Epithelial cell of esophagus (primary cell): ENCODE results near the gene MZB1.

ENCODE experiments used
- DNase-seq: peaks from one replicate; pipeline ENCODE4 v3.0.0; 2010; ENCODE audit warnings: low read depth
- H3K4me3 ChIP-seq: 2 replicates; pipeline ENCODE4 v1.5.1; 2011; ENCODE audit warnings: mild to moderate bottlenecking, low read length, control low read depth
- CTCF ChIP-seq: IDR thresholded peaks from 2 replicates; pipeline ENCODE4 v1.5.1; 2011; ENCODE audit warnings: low read depth, mild to moderate bottlenecking, low read length, control low read depth, inconsistent platforms; ENCODE audit not compliant: insufficient read depth; ENCODE audit errors: missing control alignments

Gene MZB1

GRCh38 chr5:139385061-139386049 is 4.4 kb downstream of the MZB1 start:
- no peak for TF ChIP-seq CTCF
- DNase-seq, result peak; percentile 20
- no peak overlapping the region for H3K4me3 ChIP-seq

GRCh38 chr5:139384591-139385051 is 5.1 kb downstream of the MZB1 start:
- no peak for TF ChIP-seq CTCF

GRCh38 chr5:139383993-139384590 is 5.6 kb downstream of the MZB1 start:
- no peak overlapping the region for H3K4me3 ChIP-seq
- no peak for TF ChIP-seq CTCF
- DNase-seq, result no peak

More at GRCh38 chr5:139384591-139385051, 5.1 kb downstream of the MZB1 start:
- no peak for DNase-seq
- H3K4me3 ChIP-seq, result no peak overlapping the region

GRCh38 chr5:139383275-139383992 is 6.3 kb downstream of the MZB1 start, which contains the start of gene SLC23A1:
TSS of gene SLC23A1 (minus strand) at chr5:139383297. CDS start at chr5:139383253, 44 bp downstream.
- no peak within 1 kb of the TSS for H3K4me3 ChIP-seq
- DNase-seq, result no peak

GRCh38 chr5:139382807-139383206 is 6.9 kb downstream of the MZB1 start:
- no peak for TF ChIP-seq CTCF
- DNase-seq, result no peak
- no peak overlapping the region for H3K4me3 ChIP-seq

More at GRCh38 chr5:139383275-139383992, 6.3 kb downstream of the MZB1 start, which contains the start of gene SLC23A1:
- TF ChIP-seq CTCF, result no peak

- no peak for DNase-seq
- no peak overlapping the region for H3K4me3 ChIP-seq
- no peak for TF ChIP-seq CTCF
Measured at GRCh38 chr5:139381837-139382761, 7.6 kb downstream of the MZB1 start.
